ENCODE measurements around the gene RPP14. TPM values are rescaled to one million over a fixed set of nuclear protein-coding genes. Genes with fewer than 3 reads are reported as not detected.
"Not testable (repeated sequence)": the region's sequence is repeated elsewhere in the genome, so short reads cannot be mapped to it uniquely, and the experiment has no call there.

RPP14 gene
- total RNA-seq, 2 donors from 2014 or later: 22.0 to 23.6 TPM

GRCh38 chr3:58271901-58272501 lies 34.0 kb upstream of the RPP14 start:
- Histone ChIP-seq H3K4me1 (ENCODE audit: control insufficient read depth, insufficient read depth, low read length) (no peaks in the 10 kb centered on the region), H3K9ac (ENCODE audit: extremely low read depth, low read length, poor library complexity, severe bottlenecking) (no peak overlapping the region), H3K27ac (ENCODE audit: low read depth, low read length) (no peak overlapping the region), H3K27me3 (ENCODE audit: control insufficient read depth, insufficient read depth, low read length, poor library complexity, severe bottlenecking) (no peaks in the 10 kb centered on the region), H3K4me3 (ENCODE audit: low read length) (no peak overlapping the region), H3K9me3 (ENCODE audit: control insufficient read depth, low read length) (no peaks in the 10 kb centered on the region), H3K36me3 (ENCODE audit: control insufficient read depth, insufficient read depth, low read length) (peaks cover 4% of the 10 kb centered on the region)
- H3K36me3 Mint-ChIP-seq (ENCODE audit: low read depth): peaks cover 45% of the 10 kb centered on the region
- no peaks in the 10 kb centered on the region for H3K27me3 Mint-ChIP-seq (ENCODE audit: insufficient read depth)
- H3K9me3 Mint-ChIP-seq: peaks cover 10% of the 10 kb centered on the region
- DNase-seq: no peak
- 88 to 94% methylated on average over 4 to 7 of the region's 7 CpGs for WGBS, 2 experiments (ENCODE audit: insufficient coverage in 1 of 2, insufficient read length in 1 of 2)
- no peak for TF ChIP-seq CTCF (conservative IDR thresholded peaks at IDR 0.05)
- H3K4me1 Mint-ChIP-seq: no peaks in the 10 kb centered on the region
- H3K27ac Mint-ChIP-seq: no peak overlapping the region
- no peak overlapping the region for H3K4me3 Mint-ChIP-seq

GRCh38 chr3:58272891-58273290 lies 33.2 kb upstream of the RPP14 start:
- Mint-ChIP-seq H3K9me3 (peaks cover 14% of the 10 kb centered on the region), H3K27ac (no peak overlapping the region), H3K4me3 (no peak overlapping the region), H3K27me3 (ENCODE audit: insufficient read depth) (no peaks in the 10 kb centered on the region), H3K36me3 (ENCODE audit: low read depth) (peaks cover 53% of the 10 kb centered on the region), H3K4me1 (no peaks in the 10 kb centered on the region)
- H3K9ac ChIP-seq (ENCODE audit: extremely low read depth, low read length, poor library complexity, severe bottlenecking): no peak overlapping the region
- H3K9me3 ChIP-seq (ENCODE audit: control insufficient read depth, low read length): no peaks in the 10 kb centered on the region
- 92% methylated on average over 3 of the region's 3 CpGs; no CpG with 5 or more reads in 1 of the 2 experiments for WGBS, 2 experiments (ENCODE audit: insufficient coverage in 1 of 2, insufficient read length in 1 of 2)
- H3K4me3 ChIP-seq (ENCODE audit: low read length): no peak overlapping the region
- no peaks in the 10 kb centered on the region for H3K4me1 ChIP-seq (ENCODE audit: control insufficient read depth, insufficient read depth, low read length)
- no peaks in the 10 kb centered on the region for H3K27me3 ChIP-seq (ENCODE audit: control insufficient read depth, insufficient read depth, low read length, poor library complexity, severe bottlenecking)
- DNase-seq: no peak
- H3K36me3 ChIP-seq (ENCODE audit: control insufficient read depth, insufficient read depth, low read length): peaks cover 4% of the 10 kb centered on the region
- H3K27ac ChIP-seq (ENCODE audit: low read depth, low read length): no peak overlapping the region
- no peak for TF ChIP-seq CTCF (conservative IDR thresholded peaks at IDR 0.05)

GRCh38 chr3:58273362-58273761 lies 32.7 kb upstream of the RPP14 start:
- H3K36me3 Mint-ChIP-seq (ENCODE audit: low read depth): peaks cover 55% of the 10 kb centered on the region
- not testable (repeated sequence) for H3K36me3 ChIP-seq (ENCODE audit: control insufficient read depth, insufficient read depth, low read length); H3K9ac ChIP-seq (ENCODE audit: extremely low read depth, low read length, poor library complexity, severe bottlenecking); H3K27me3 ChIP-seq (ENCODE audit: control insufficient read depth, insufficient read depth, low read length, poor library complexity, severe bottlenecking); H3K27me3 Mint-ChIP-seq (ENCODE audit: insufficient read depth); DNase-seq; H3K4me1 Mint-ChIP-seq; H3K4me3 ChIP-seq (ENCODE audit: low read length); H3K4me3 Mint-ChIP-seq; H3K27ac ChIP-seq (ENCODE audit: low read depth, low read length); H3K4me1 ChIP-seq (ENCODE audit: control insufficient read depth, insufficient read depth, low read length); H3K9me3 ChIP-seq (ENCODE audit: control insufficient read depth, low read length); H3K27ac Mint-ChIP-seq
- H3K9me3 Mint-ChIP-seq: peaks cover 14% of the 10 kb centered on the region
- 91 to 100% methylated on average over 1 to 3 of the region's 3 CpGs for WGBS, 2 experiments (ENCODE audit: insufficient coverage in 1 of 2, insufficient read length in 1 of 2)
